Adrenal gland (tissue), 12 donors: Measurements from ENCODE around the gene SOAT2. TPM values are rescaled to one million over a fixed set of nuclear protein-coding genes. Genes with fewer than 3 reads are reported as not detected.
"Not testable (repeated sequence)": the region's sequence is repeated elsewhere in the genome, so short reads cannot be mapped to it uniquely, and the experiment has no call there.

Experiments
- DNase-seq, 7 donors: peaks; one replicate each; pipeline ENCODE4 v3.0.0-alpha.2; 2019 to 2020
- H3K27ac ChIP-seq, 5 donors: fragments of 200-600 bp; sonication (generic) in 4 of 5; 1 replicate in 3 of 5; 2 replicates in 2 of 5; pipeline versions ENCODE4 v1.5.1 to v1.8.0; 2016 to 2020; ENCODE audit warnings: mild to moderate bottlenecking in 1 of 5
- H3K27me3 ChIP-seq: fragments of 200-600 bp; 2 replicates; pipeline ENCODE4 v1.8.0; 2021
- H3K36me3 ChIP-seq, 2 donors: fragments of 200-600 bp; replicated peaks in 1 of 2; 1 replicate in 1 of 2; 2 replicates in 1 of 2; pipeline versions ENCODE4 v1.5.1 to v1.8.0; 2018 to 2022
- H3K4me1 ChIP-seq, 2 donors: fragments of 200-600 bp; replicated peaks in 1 of 2; 1 replicate in 1 of 2; 2 replicates in 1 of 2; pipeline versions ENCODE4 v1.5.1 to v1.8.0; 2018 to 2021
- H3K4me3 ChIP-seq, 4 donors: fragments of 200-600 bp; sonication (generic) in 3 of 4; one replicate each; pipeline ENCODE4 v1.5.1; 2016 to 2018
- H3K9me3 ChIP-seq, 3 donors: fragments of 200-600 bp; sonication (generic) in 1 of 3; replicated peaks in 1 of 3; 1 replicate in 2 of 3; 2 replicates in 1 of 3; pipeline versions ENCODE4 v1.5.1 to v1.8.0; 2016 to 2021
- POLR2A ChIP-seq, 2 donors: fragments of 450-650 bp; IDR thresholded peaks; one replicate each; pipeline ENCODE4 v1.6.1; 2017; ENCODE audit warnings: antibody characterized with exemption in 2 of 2, mild to moderate bottlenecking in 2 of 2, moderate library complexity in 1 of 2
- WGBS, 4 donors: extraction: QIAGEN DNeasy Blood & Tissue Kit in 2 of 4; methylation state at CpG; one replicate each; pipeline versions ENCODE4 v1.1.5 to v1.1.7; 2013 to 2017; 5-methylcytosine and 5-hydroxymethylcytosine counted together
- intact Hi-C, 2 donors: fragments of 100-400 bp; cut with DNase I; formaldehyde crosslinking; loops; one replicate each; pipeline versions ENCODE4 v1.14.1 to v1.15.0; 2022 to 2023
- polyA plus RNA-seq, 3 donors: library from polyadenylated mRNA; stranded (reverse); fragments of 200-250 nt in 2 of 3; fragments of 350-450 nt in 1 of 3; fragmentation: Illumina TruSeq in 1 of 3; extraction: RNeasy Lipid Tissue Mini Kit (QIAGEN cat#74804) in 1 of 3; gene quantifications; one replicate each; pipeline ENCODE4 v1.2.3, GENCODE V29; 2013 to 2014
- total RNA-seq, 9 donors: library from RNA; depleted of rRNA in 4 of 9; stranded (reverse); fragments of >200 nt in 4 of 9; fragments of 120-200 nt in 1 of 9; fragmentation: NEBNext Ultra II Directional in 1 of 9; extraction: Animal tissue kit (Norgen Biotek cat#: 25700) in 1 of 9; gene quantifications; one replicate each; pipeline versions ENCODE4 v1.1.0 to v1.2.4, GENCODE V29; 2013 to 2023
- TF ChIP-seq, protein P1 (sequence below), 6 experiments: fragments of 450-650 bp in 4 of 6; fragments of 200-600 bp in 2 of 6; sonication (generic) in 1 of 6; IDR thresholded peaks; 1 replicate in 5 of 6; 2 replicates in 1 of 6; pipeline versions ENCODE4 v1.5.1 to v1.8.0; 2016 to 2021; ENCODE audit warnings: antibody characterized with exemption in 6 of 6, mild to moderate bottlenecking in 2 of 6, moderate library complexity in 1 of 6
- donor health status: healthy with polysubstance abuse.
- donor health status: Bipolar disorder and iron deficiency.
- donor health status: DM: yes; HTN: yes; CAD: no.
- donor health status: DM: no; HTN: no; CAD: no.
- donor health status: DM: no; HTN: no; CAD: no.
- donor health status: DM: yes; HTN: yes; CAD: no.

SOAT2 gene
- total and polyA plus RNA-seq, 12 donors = 0.34 to 0.79 (median 0.48) TPM; not detected in 9

DNA sequence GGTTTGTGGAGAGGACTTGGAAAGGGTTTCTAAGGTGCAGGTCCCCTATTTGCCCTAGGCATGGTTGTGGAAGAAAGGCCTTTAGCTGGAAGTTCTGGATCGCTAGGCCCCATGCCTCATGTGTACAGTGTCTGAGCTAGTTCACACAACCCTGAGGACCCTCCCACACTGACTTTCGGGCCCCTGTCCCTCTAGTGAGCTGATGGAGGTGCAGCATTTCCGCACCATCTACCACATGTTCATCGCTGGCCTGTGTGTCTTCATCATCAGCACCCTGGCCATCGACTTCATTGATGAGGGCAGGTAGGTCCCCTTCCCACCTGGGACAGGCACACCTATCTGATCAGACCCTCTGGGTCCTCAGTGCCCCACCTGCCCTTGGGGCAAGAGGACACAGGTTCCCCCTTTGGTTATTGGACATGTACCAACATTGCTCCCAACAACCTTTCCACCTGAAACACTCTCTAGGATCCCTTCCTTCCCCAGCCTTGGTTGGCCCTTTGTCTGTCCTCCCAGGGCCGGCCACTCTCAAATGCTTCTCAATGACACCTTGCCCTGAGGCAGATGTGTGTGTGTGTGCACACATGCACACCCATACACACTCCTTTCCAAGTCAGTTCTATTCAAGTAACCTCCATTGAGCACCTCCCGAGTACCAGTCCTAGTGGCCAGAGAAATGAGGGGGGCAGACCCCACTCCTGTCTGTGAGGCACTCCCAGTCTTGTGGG, 2.6 kb downstream of the SOAT2 start:
- H3K27me3 ChIP-seq = no peaks in the 10 kb centered on the region
- H3K36me3 ChIP-seq = no peaks in the 10 kb centered on the region
- 93 to 97% (median 93%) methylated on average over 3 to 7 of the region's 7 CpGs for WGBS, 4 donors
- H3K4me1 ChIP-seq = no peaks in the 10 kb centered on the region
- TF ChIP-seq, protein P1, sequence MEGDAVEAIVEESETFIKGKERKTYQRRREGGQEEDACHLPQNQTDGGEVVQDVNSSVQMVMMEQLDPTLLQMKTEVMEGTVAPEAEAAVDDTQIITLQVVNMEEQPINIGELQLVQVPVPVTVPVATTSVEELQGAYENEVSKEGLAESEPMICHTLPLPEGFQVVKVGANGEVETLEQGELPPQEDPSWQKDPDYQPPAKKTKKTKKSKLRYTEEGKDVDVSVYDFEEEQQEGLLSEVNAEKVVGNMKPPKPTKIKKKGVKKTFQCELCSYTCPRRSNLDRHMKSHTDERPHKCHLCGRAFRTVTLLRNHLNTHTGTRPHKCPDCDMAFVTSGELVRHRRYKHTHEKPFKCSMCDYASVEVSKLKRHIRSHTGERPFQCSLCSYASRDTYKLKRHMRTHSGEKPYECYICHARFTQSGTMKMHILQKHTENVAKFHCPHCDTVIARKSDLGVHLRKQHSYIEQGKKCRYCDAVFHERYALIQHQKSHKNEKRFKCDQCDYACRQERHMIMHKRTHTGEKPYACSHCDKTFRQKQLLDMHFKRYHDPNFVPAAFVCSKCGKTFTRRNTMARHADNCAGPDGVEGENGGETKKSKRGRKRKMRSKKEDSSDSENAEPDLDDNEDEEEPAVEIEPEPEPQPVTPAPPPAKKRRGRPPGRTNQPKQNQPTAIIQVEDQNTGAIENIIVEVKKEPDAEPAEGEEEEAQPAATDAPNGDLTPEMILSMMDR (IDR thresholded peaks at IDR 0.05) = no peak
- no peak for TF ChIP-seq POLR2A (IDR thresholded peaks at IDR 0.05)
- intact Hi-C loops = no loop called here
- H3K9me3 ChIP-seq = no peaks in the 10 kb centered on the region
- peak overlapping the region in 1 of 5 donors; percentile 3 for H3K27ac ChIP-seq
- DNase-seq = peak in 1 of 7 donors; percentile 34
- no peak overlapping the region for H3K4me3 ChIP-seq

DNA sequence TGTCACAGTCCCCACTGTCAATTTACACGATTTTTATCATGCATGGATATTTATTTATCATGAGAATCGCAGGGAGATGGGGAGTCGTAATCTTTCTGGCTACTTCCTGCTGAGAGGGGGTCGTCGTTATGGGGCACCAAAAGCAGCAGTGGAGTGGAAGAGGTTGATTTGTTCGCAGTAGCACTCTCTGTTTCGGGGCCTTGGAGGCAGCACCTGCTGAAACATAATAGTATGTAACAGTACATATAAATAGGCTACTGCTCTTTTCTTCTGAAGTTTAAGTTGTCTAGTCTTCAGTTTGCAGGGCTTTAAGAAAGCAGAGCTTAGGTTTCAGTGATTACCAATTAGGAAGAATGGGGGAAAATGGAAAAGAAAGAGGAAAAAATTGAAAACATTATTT, 3.8 kb downstream of the SOAT2 start:
- no peaks in the 10 kb centered on the region for H3K4me1 ChIP-seq
- H3K9me3 ChIP-seq = no peaks in the 10 kb centered on the region
- no peaks in the 10 kb centered on the region for H3K36me3 ChIP-seq
- TF ChIP-seq, protein P1 (IDR thresholded peaks at IDR 0.05) = no peak
- TF ChIP-seq POLR2A (IDR thresholded peaks at IDR 0.05) = no peak
- intact Hi-C loops = no loop called here
- 54 to 69% (median 63%) methylated on average over 7 of the region's 7 CpGs for WGBS, 4 donors
- peak in 1 of 7 donors; percentile 9 for DNase-seq
- H3K27ac ChIP-seq = no peak overlapping the region
- H3K27me3 ChIP-seq = no peaks in the 10 kb centered on the region
- no peak overlapping the region for H3K4me3 ChIP-seq

DNA sequence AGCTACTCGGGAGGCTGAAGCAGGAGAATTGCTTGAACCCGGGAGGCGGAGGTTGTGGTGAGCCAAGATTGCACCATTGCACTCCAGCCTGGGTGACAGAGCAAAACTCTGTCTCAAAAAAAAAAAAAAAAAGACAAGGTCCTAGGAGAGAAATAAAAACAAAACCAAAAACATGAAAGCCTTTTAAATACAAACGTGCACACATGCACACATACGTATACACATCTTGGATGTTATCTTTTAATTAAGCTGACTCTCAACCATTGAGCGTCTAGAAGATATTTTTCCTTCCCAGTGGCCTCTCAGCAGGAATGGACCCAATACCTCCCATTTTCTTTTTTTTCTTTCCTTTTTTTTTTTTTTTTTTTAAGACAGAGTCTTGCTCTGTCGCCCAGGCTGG, 9.1 kb downstream of the SOAT2 start:
- H3K9me3 ChIP-seq, H3K27me3 ChIP-seq, DNase-seq, H3K36me3 ChIP-seq, intact Hi-C loops, H3K27ac ChIP-seq, H3K4me1 ChIP-seq, H3K4me3 ChIP-seq: not testable (repeated sequence)
- WGBS, 4 donors = 77 to 87% (median 81%) methylated on average over 7 of the region's 7 CpGs

DNA sequence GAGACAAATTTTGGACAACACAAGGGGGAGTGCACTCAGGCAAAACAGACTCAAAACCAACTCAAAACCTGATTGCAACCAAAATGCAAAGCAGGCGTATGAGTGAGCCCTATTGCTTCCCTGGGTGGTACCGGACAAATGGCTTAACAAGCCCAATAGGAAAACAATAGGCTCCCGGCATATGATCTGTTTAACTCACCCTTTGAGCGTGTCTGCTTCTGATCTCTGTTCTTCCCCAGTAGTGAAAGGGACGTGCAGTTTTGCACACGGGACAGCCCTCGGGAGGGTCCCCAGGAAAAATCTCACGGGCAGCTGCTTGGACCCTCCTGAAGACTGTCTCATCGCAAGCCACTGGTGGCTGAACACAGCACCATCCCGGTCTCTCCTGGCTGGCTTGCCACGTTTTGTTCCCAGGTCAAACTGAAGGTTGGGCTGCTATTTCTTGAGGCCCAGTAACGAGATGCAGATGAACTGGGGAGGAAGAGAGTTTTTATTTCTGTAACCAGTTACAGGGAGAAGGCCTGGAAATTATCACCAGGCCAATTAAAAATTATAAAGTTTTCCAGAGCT, 9.9 kb downstream of the SOAT2 start:
- Histone ChIP-seq H3K4me3 (no peak overlapping the region), H3K36me3 (no peaks in the 10 kb centered on the region), H3K27me3 (no peaks in the 10 kb centered on the region), H3K4me1 (no peaks in the 10 kb centered on the region), H3K27ac (no peak overlapping the region), H3K9me3 (no peaks in the 10 kb centered on the region)
- no peak for TF ChIP-seq POLR2A (IDR thresholded peaks at IDR 0.05)
- TF ChIP-seq, protein P1 (IDR thresholded peaks at IDR 0.05) = no peak
- 86 to 90% (median 88%) methylated on average over 12 of the region's 12 CpGs for WGBS, 4 donors
- intact Hi-C loops = no loop called here
- peak in 1 of 7 donors; percentile 13 for DNase-seq

DNA sequence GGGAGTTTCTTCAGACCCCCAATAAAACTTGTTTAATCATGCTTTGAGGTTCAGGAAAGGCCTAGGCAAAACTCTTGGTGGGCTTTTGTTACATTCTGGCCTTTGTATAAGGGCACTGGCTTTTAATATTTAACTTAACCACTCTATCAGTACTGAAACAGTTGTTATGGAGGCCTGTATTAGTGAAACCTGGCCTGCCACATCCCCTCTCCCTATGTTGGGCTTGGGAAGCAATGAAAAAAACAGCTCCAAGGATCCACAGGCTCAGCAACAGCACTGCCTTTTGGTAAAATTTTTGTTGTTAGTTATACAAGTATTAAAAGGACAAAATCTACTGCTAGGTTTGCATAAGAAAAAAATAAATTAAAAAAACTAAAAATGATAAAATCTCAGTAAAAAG, 10.7 kb downstream of the SOAT2 start:
- TF ChIP-seq, protein P1 (IDR thresholded peaks at IDR 0.05) = no peak
- no peak for TF ChIP-seq POLR2A (IDR thresholded peaks at IDR 0.05)
- intact Hi-C loops = no loop called here
- no peak for DNase-seq
- Histone ChIP-seq H3K4me3 (no peak overlapping the region), H3K4me1 (no peaks in the 10 kb centered on the region), H3K27me3 (no peaks in the 10 kb centered on the region), H3K9me3 (no peaks in the 10 kb centered on the region), H3K36me3 (no peaks in the 10 kb centered on the region), H3K27ac (no peak overlapping the region)
